Measurements from ENCODE around the gene ID3.
A peak's percentile ranks its signal among the peaks of the same experiment; 100 is the strongest.

Gene ID3

GRCh38 chr1:23528250-23528978 is 30.9 kb downstream of the ID3 start:
- peak; percentile 52 to 59 for DNase-seq (ENCODE audit: low read depth in 1 of 2, low spot score in 1 of 2)

GRCh38 chr1:23527900-23528249 is 31.4 kb downstream of the ID3 start:
- no peak for DNase-seq (ENCODE audit: low read depth in 1 of 2, low spot score in 1 of 2)

GRCh38 chr1:23527366-23527765 is 31.9 kb downstream of the ID3 start:
- DNase-seq (ENCODE audit: low read depth in 1 of 2, low spot score in 1 of 2) = no peak

- no peak for DNase-seq (ENCODE audit: low read depth in 1 of 2, low spot score in 1 of 2)
Measured at GRCh38 chr1:23526329-23527041, 32.8 kb downstream of the ID3 start.

GRCh38 chr1:23525558-23526250 is 33.6 kb downstream of the ID3 start:
- no peak for DNase-seq (ENCODE audit: low read depth in 1 of 2, low spot score in 1 of 2)

GRCh38 chr1:23524716-23525401 is 34.4 kb downstream of the ID3 start:
- DNase-seq (ENCODE audit: low read depth in 1 of 2, low spot score in 1 of 2) = no peak

GRCh38 chr1:23524163-23524562 is 35.1 kb downstream of the ID3 start:
- DNase-seq (ENCODE audit: low read depth in 1 of 2, low spot score in 1 of 2) = no peak

- DNase-seq (ENCODE audit: low read depth in 1 of 2, low spot score in 1 of 2) = no peak
Measured at GRCh38 chr1:23522244-23522982, 36.9 kb downstream of the ID3 start.

GRCh38 chr1:23521588-23521987 is 37.7 kb downstream of the ID3 start:
- DNase-seq (ENCODE audit: low read depth in 1 of 2, low spot score in 1 of 2) = no peak

- DNase-seq (ENCODE audit: low read depth in 1 of 2, low spot score in 1 of 2) = no peak
Measured at GRCh38 chr1:23517581-23517980, 41.7 kb downstream of the ID3 start.

- DNase-seq (ENCODE audit: low read depth in 1 of 2, low spot score in 1 of 2) = no peak
Measured at GRCh38 chr1:23515905-23516304, 43.4 kb downstream of the ID3 start.

- DNase-seq (ENCODE audit: low read depth in 1 of 2, low spot score in 1 of 2) = no peak
Measured at GRCh38 chr1:23514111-23514679, 45.1 kb downstream of the ID3 start.

- no peak for DNase-seq (ENCODE audit: low read depth in 1 of 2, low spot score in 1 of 2)
Measured at GRCh38 chr1:23509896-23510295, 49.4 kb downstream of the ID3 start.
